Measurements from ENCODE around the gene SLCO6A1.

- no peak for TF ChIP-seq CTCF (IDR thresholded peaks at IDR 0.05)
- no peak for TF ChIP-seq ZFX (IDR thresholded peaks at IDR 0.05; ENCODE audit: borderline replicate concordance)
These were observed 17.6 kb downstream of the SLCO6A1 start for GRCh38 chr5:102481054-102481715.

Data from 22Rv1 (cell line).